Testis (tissue), 3 donors: ENCODE results near the gene MIGA2. TPM values are rescaled to one million over a fixed set of nuclear protein-coding genes. Genes with fewer than 3 reads are reported as not detected.

ENCODE experiments used
- DNase-seq: peaks from one replicate; pipeline ENCODE4 v3.0.0-alpha.2; 2019
- H3K27ac ChIP-seq, 2 donors: fragments of 200-600 bp; sonication (generic); one replicate each; pipeline ENCODE4 v1.5.1; 2019
- H3K27me3 ChIP-seq: fragments of 200-600 bp; sonication (generic); one replicate; pipeline ENCODE4 v1.5.1; 2019
- H3K36me3 ChIP-seq: fragments of 200-600 bp; sonication (generic); one replicate; pipeline ENCODE4 v1.5.1; 2017; ENCODE audit warnings: low read depth; ENCODE audit errors: missing control alignments
- H3K4me1 ChIP-seq: fragments of 200-600 bp; sonication (generic); one replicate; pipeline ENCODE4 v1.5.1; 2019
- H3K4me3 ChIP-seq, 2 donors: fragments of 200-600 bp; sonication (generic); one replicate each; pipeline ENCODE4 v1.5.1; 2017 to 2019
- H3K9me3 ChIP-seq: fragments of 200-600 bp; sonication (generic); one replicate; pipeline ENCODE4 v1.5.1; 2017
- CTCF ChIP-seq, 3 experiments: fragments of 450-650 bp in 2 of 3; fragments of 200-600 bp in 1 of 3; sonication (generic) in 1 of 3; IDR thresholded peaks; one replicate each; pipeline ENCODE4 v1.5.1; 2016 to 2019; ENCODE audit warnings: antibody characterized with exemption in 3 of 3, mild to moderate bottlenecking in 2 of 3, moderate library complexity in 1 of 3
- POLR2A ChIP-seq: fragments of 450-650 bp; IDR thresholded peaks from one replicate; pipeline ENCODE4 v1.6.1; 2017; ENCODE audit warnings: antibody characterized with exemption, mild to moderate bottlenecking, moderate library complexity
- WGBS, 2 donors: methylation state at CpG; one replicate each; pipeline ENCODE4 v1.1.5; 2018; 5-methylcytosine and 5-hydroxymethylcytosine counted together
- intact Hi-C: fragments of 100-400 bp; cut with DNase I; formaldehyde crosslinking; loops from one replicate; pipeline ENCODE4 v1.15.1; 2023; ENCODE audit warnings: low total_unique reads
- polyA plus RNA-seq: library from polyadenylated mRNA; stranded (reverse); fragments of 350-450 nt; fragmentation: Illumina TruSeq; extraction: RNeasy Lipid Tissue Mini Kit (QIAGEN cat#74804); gene quantifications from one replicate; pipeline ENCODE4 v1.2.3, GENCODE V29; 2014; ENCODE audit warnings: low read depth, low replicate concordance; ENCODE audit not compliant: insufficient read depth
- total RNA-seq, 2 donors: library from RNA; depleted of rRNA; stranded (reverse); fragments of >200 nt; gene quantifications; one replicate each; pipeline ENCODE4 v1.2.3, GENCODE V29; 2016

The MIGA2 gene
- total and polyA plus RNA-seq, 3 donors from 2014 or later: 22.9 to 42.7 (median 42.0) TPM

- TF ChIP-seq CTCF (IDR thresholded peaks at IDR 0.05): no peak
- TF ChIP-seq POLR2A: no peak
- no peak overlapping the region for H3K4me3 ChIP-seq
- H3K36me3 ChIP-seq: no peaks in the 10 kb centered on the region
- H3K4me1 ChIP-seq: peaks cover 2% of the 10 kb centered on the region
- 79 to 84% methylated on average over 5 of the region's 5 CpGs for WGBS, 2 donors
- H3K27ac ChIP-seq: no peak overlapping the region
- no peaks in the 10 kb centered on the region for H3K9me3 ChIP-seq
- no peak for DNase-seq
- H3K27me3 ChIP-seq: no peaks in the 10 kb centered on the region
- intact Hi-C loops: no loop called here
These were observed 40.6 kb upstream of the MIGA2 start for GRCh38 chr9:128995791-128996190.

GRCh38 chr9:128998462-128998861, 38.0 kb upstream of the MIGA2 start:
- TF ChIP-seq CTCF (IDR thresholded peaks at IDR 0.05) (no peak), POLR2A (no peak)
- Histone ChIP-seq H3K36me3 (no peaks in the 10 kb centered on the region), H3K27ac (no peak overlapping the region), H3K4me1 (no peaks in the 10 kb centered on the region), H3K9me3 (no peaks in the 10 kb centered on the region), H3K4me3 (no peak overlapping the region), H3K27me3 (no peaks in the 10 kb centered on the region)
- intact Hi-C loops: no loop called here
- DNase-seq: no peak
- WGBS, 2 donors: 81 to 95% methylated on average over 6 of the region's 6 CpGs

- intact Hi-C loops: no loop called here
- 88 to 91% methylated on average over 13 of the region's 13 CpGs for WGBS, 2 donors
- no peaks in the 10 kb centered on the region for H3K36me3 ChIP-seq
- H3K4me1 ChIP-seq: no peaks in the 10 kb centered on the region
- no peak overlapping the region for H3K27ac ChIP-seq
- no peaks in the 10 kb centered on the region for H3K9me3 ChIP-seq
- H3K27me3 ChIP-seq: no peaks in the 10 kb centered on the region
- no peak for DNase-seq
- no peak for TF ChIP-seq CTCF (IDR thresholded peaks at IDR 0.05)
- no peak for TF ChIP-seq POLR2A
- no peak overlapping the region for H3K4me3 ChIP-seq
These were observed 36.7 kb upstream of the MIGA2 start for GRCh38 chr9:128999581-129000206.

GRCh38 chr9:129001504-129002325, 34.7 kb upstream of the MIGA2 start:
- Histone ChIP-seq H3K4me3 (no peak overlapping the region), H3K27me3 (no peaks in the 10 kb centered on the region), H3K4me1 (peaks cover 15% of the 10 kb centered on the region), H3K36me3 (no peaks in the 10 kb centered on the region), H3K9me3 (no peaks in the 10 kb centered on the region), H3K27ac (no peak overlapping the region)
- TF ChIP-seq CTCF (IDR thresholded peaks at IDR 0.05): no peak
- TF ChIP-seq POLR2A: no peak
- no peak for DNase-seq
- intact Hi-C loops: no loop called here
- 94 to 97% methylated on average over 6 to 10 of the region's 10 CpGs for WGBS, 2 donors
